Stimulated activated CD8-positive, alpha-beta memory T cell treated with anti-CD3 and anti-CD28 coated beads, Interleukin-2, amount 100 ng/mL, for 48 hours (primary cell): ENCODE measurements around the gene NOP9.
A peak's percentile ranks its signal among the peaks of the same experiment; 100 is the strongest.

Source experiments
- DNase-seq, 2 donors: peaks; one replicate each; pipeline ENCODE4 v3.0.0-alpha.2; 2020; ENCODE audit warnings: low read depth in 2 of 2

Gene NOP9

GRCh38 chr14:24308342-24309124 lies 8.9 kb downstream of the NOP9 start:
- no peak for DNase-seq

GRCh38 chr14:24309538-24310264 lies 10.1 kb downstream of the NOP9 start, which contains the start of gene LTB4R2:
Gene LTB4R2, plus strand, starts transcription at chr14:24310140. Its CDS starts 525 bp downstream, at chr14:24310665.
- DNase-seq = no peak

GRCh38 chr14:24310265-24310645 lies 10.6 kb downstream of the NOP9 start:
- no peak for DNase-seq

- DNase-seq = peak; percentile 44 to 47
Measured at GRCh38 chr14:24310646-24311604, 11.3 kb downstream of the NOP9 start, which contains the start of gene LTB4R. Gene LTB4R, plus strand, starts transcription at chr14:24311502. Its CDS starts 4,150 bp downstream, at chr14:24315652.

- no peak for DNase-seq
Measured at GRCh38 chr14:24311837-24312615, 12.4 kb downstream of the NOP9 start.

- DNase-seq = no peak
Measured at GRCh38 chr14:24312736-24313507, 13.3 kb downstream of the NOP9 start.

- no peak for DNase-seq
Measured at GRCh38 chr14:24313913-24314312, 14.3 kb downstream of the NOP9 start.

GRCh38 chr14:24314377-24315193 lies 14.9 kb downstream of the NOP9 start:
- no peak for DNase-seq

- DNase-seq = no peak
Measured at GRCh38 chr14:24315243-24315806, 15.7 kb downstream of the NOP9 start.

GRCh38 chr14:24315807-24316596 lies 16.4 kb downstream of the NOP9 start:
- no peak for DNase-seq

- no peak for DNase-seq
Measured at GRCh38 chr14:24316597-24316950, 16.9 kb downstream of the NOP9 start.

GRCh38 chr14:24317141-24317928 lies 17.7 kb downstream of the NOP9 start:
- DNase-seq = no peak

- DNase-seq = no peak
Measured at GRCh38 chr14:24321212-24321975, 21.7 kb downstream of the NOP9 start.

- no peak for DNase-seq
Measured at GRCh38 chr14:24322672-24323071, 23.0 kb downstream of the NOP9 start.

GRCh38 chr14:24323341-24323740 lies 23.7 kb downstream of the NOP9 start:
- no peak for DNase-seq

- no peak for DNase-seq
Measured at GRCh38 chr14:24324024-24324423, 24.4 kb downstream of the NOP9 start.

- no peak for DNase-seq
Measured at GRCh38 chr14:24325041-24325530, 25.4 kb downstream of the NOP9 start.
